Naive B cell (primary cell): ENCODE measurements around the gene PARM1. TPM values are rescaled to one million over a fixed set of nuclear protein-coding genes. Genes with fewer than 3 reads are reported as not detected.
"Not testable (repeated sequence)": the region's sequence is repeated elsewhere in the genome, so short reads cannot be mapped to it uniquely, and the experiment has no call there.

Source experiments
- ATAC-seq, 2 donors: fragments of 150-1000 bp; cut with Tn5 transposase; 2 replicates each; pipeline ENCODE4 v1.10.0; 2021; ENCODE audit warnings: low read depth in 2 of 2, mild to moderate bottlenecking in 2 of 2, moderate library complexity in 2 of 2
- DNase-seq: peaks from one replicate; pipeline ENCODE4 v3.0.0; 2022
- H3K27ac Mint-ChIP-seq, 6 donors: one replicate each; pipeline ENCODE4 v1.8.0; 2020 to 2022; ENCODE audit warnings: mild to moderate bottlenecking in 6 of 6, mixed read lengths in 6 of 6, moderate library complexity in 5 of 6, inconsistent platforms in 2 of 6
- H3K27me3 Mint-ChIP-seq, 3 donors: one replicate each; pipeline ENCODE4 v1.8.0; 2021 to 2022; ENCODE audit warnings: mixed read lengths in 3 of 3, mild to moderate bottlenecking in 1 of 3
- H3K36me3 Mint-ChIP-seq, 2 donors: one replicate each; pipeline ENCODE4 v1.8.0; 2020 to 2022; ENCODE audit warnings: mixed read lengths in 2 of 2, inconsistent platforms in 1 of 2, mild to moderate bottlenecking in 1 of 2
- H3K4me1 Mint-ChIP-seq, 3 donors: one replicate each; pipeline ENCODE4 v1.8.0; 2020 to 2022; ENCODE audit warnings: mixed read lengths in 3 of 3, inconsistent platforms in 1 of 3, mild to moderate bottlenecking in 1 of 3, moderate library complexity in 1 of 3
- H3K4me3 Mint-ChIP-seq, 8 donors: one replicate each; pipeline ENCODE4 v1.8.0; 2020 to 2022; ENCODE audit warnings: mild to moderate bottlenecking in 8 of 8, mixed read lengths in 8 of 8, moderate library complexity in 8 of 8, inconsistent platforms in 2 of 8
- H3K9me3 Mint-ChIP-seq, 7 donors: one replicate each; pipeline ENCODE4 v1.8.0; 2020 to 2022; ENCODE audit warnings: mixed read lengths in 7 of 7, mild to moderate bottlenecking in 5 of 7, inconsistent platforms in 2 of 7, moderate library complexity in 1 of 7
- polyA plus RNA-seq, 6 donors: library from polyadenylated mRNA; unstranded; fragments of 300-500 nt; fragmentation: Illumina TruSeq; gene quantifications; one replicate each; pipeline ENCODE4 v1.2.3, GENCODE V29; 2021; ENCODE audit warnings: low read depth in 6 of 6

Gene PARM1
- polyA plus RNA-seq, 6 donors from 2014 or later: 6.6 to 24.8 (median 13.1) TPM

DNA sequence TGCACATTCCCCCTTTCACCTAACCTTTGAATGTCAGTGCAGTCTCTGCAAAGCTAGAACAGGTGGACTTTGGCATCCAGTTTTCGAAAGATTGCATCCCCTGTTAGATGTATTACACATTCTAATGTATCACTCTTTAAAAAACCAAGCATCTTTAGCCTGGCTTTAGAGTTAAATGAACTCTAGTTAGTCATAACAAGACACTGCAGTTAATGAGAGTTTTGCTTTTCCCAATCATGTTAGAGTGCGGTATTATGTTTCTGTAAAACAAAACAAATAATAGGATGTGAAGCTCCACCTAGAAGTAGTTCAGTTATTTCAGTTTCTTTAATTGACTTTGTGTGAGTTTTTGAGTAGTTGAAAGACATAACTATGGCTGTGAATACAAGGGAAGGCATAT lies 42.2 kb downstream of the PARM1 start:
- ATAC-seq: no peak
- peaks cover 0 to 11% (median 4%) of the 10 kb centered on the region in 3 donors for H3K27me3 Mint-ChIP-seq

DNA sequence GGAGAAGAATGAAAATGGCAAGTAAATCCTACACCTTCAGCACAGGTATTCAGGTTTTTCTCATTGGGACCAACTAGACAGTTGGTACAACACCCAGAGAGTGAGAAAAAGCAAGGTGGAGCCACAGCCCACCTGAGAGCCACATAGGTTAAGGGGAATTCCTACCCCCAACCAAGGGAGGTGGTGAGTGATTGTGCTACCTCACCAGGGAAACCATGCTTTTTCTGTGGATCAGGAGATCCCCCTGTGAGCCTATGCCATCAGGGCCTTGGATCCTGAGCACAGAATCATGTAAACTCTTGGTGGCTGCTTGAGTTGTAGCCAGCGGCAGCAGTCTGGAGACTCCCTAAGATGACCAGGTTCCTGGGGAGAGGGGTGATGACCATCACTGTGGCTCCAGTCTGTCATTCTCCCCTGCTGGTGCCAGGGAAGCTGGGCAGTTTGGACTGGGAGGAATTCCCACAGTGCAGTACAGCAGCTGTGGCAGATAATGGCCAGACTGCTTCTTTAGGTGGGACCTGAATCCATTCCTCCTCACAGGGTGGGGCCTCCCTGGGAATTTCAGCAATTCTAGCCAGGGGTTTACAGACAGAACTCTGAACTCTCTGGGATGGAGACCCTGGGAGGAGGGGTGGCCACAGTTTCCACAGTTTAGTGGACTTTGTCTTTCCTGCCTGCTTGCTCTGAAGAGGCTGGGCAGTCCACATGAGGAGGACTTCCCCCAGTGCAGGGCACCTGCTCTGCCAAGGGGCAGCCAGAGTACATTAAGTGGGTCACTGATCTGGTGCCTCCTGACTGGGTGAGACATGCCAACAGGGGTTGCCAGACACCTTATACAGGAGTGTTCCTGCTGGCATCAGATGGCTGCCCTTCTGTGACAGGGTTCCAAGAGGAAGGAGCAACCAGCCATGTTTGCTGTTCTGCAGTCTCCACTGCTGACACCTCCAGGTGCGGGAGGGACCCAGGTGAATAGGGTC lies 43.2 kb downstream of the PARM1 start:
- H3K27ac Mint-ChIP-seq: peak overlapping the region in 1 of 6 donors; percentile 23
- H3K4me3 Mint-ChIP-seq: no peak overlapping the region
- H3K4me1 Mint-ChIP-seq: no peaks in the 10 kb centered on the region
- peaks cover 22 to 30% of the 10 kb centered on the region in 2 donors for H3K36me3 Mint-ChIP-seq
- ATAC-seq (no peak), DNase-seq (no peak)
- H3K9me3 Mint-ChIP-seq: peaks cover 14 to 56% (median 29%) of the 10 kb centered on the region in 7 donors
- H3K27me3 Mint-ChIP-seq: peaks cover 0 to 11% (median 4%) of the 10 kb centered on the region in 3 donors

More for the DNA sequence above, 42.2 kb downstream of the PARM1 start:
- H3K36me3 Mint-ChIP-seq: peaks cover 19 to 30% of the 10 kb centered on the region in 2 donors
- no peak overlapping the region for H3K4me3 Mint-ChIP-seq
- H3K4me1 Mint-ChIP-seq: peaks cover 3 to 7% (median 6%) of the 10 kb centered on the region in 3 donors
- no peak overlapping the region for H3K27ac Mint-ChIP-seq
- peaks cover 14 to 50% (median 27%) of the 10 kb centered on the region in 7 donors for H3K9me3 Mint-ChIP-seq
- no peak for DNase-seq

DNA sequence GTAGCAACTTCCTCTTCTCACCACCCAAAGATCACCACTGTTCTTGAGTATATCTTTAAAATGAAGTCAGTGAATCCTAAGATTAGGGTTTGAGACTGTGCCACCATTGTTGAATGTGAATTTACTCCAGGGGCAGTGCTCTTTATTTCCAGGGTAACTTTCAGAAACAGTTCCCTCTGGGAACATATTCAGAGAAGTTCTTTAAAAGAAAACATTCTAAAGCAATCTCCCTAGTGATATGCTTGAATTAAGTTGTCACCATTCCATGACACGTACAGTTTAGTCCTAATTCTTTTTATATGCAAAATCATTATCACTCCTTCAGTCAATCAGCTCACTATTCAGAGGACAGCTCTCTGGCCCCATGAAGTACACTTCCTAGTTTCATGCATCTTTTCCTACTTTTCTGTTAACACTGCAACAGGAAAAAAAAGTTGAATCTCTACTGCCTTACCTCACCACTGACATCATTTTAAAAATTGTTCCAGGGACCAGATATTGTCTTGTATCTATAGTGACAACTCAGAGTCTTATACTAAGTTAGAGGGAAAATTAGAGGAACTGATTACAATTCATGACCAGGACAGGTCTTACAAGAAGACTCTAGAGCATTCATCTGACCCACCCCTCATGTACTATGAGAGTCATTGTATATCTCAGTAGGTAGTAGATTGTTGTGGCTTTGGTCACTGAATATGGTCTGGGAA lies 49.8 kb downstream of the PARM1 start:
- Mint-ChIP-seq H3K27me3 (peaks cover 0 to 6% (median 0%) of the 10 kb centered on the region in 3 donors), H3K4me1 (peaks cover 0 to 7% (median 2%) of the 10 kb centered on the region in 3 donors), H3K9me3 (peaks cover 5 to 32% (median 19%) of the 10 kb centered on the region in 7 donors), H3K36me3 (peaks cover 6 to 11% of the 10 kb centered on the region in 2 donors), H3K4me3 (no peak overlapping the region), H3K27ac (peak overlapping the region in 2 of 6 donors; percentile 8 to 18)
- no peak for ATAC-seq
- no peak for DNase-seq

DNA sequence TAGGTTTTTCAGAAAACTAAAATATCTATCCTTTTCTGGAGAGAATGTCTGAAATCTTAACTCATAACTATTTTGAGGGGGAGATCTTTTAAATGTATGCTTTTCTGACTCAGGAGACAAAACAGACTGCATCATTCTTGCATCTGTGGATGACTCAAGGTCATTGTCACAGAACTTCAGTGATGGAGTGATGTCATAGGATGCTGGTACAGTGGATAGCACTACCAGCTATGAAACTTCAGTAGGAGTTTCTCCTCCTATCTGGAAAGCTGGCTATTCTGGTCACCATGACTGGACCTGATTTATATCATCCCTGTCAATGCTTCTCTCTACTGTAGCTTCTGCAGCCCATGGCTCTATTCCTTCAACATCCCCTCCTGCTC lies 50.3 kb downstream of the PARM1 start:
- Mint-ChIP-seq H3K36me3 (peaks cover 6 to 9% of the 10 kb centered on the region in 2 donors), H3K4me1 (peaks cover 2 to 7% (median 3%) of the 10 kb centered on the region in 3 donors), H3K9me3 (peaks cover 5 to 26% (median 15%) of the 10 kb centered on the region in 7 donors), H3K27ac (peak overlapping the region in 1 of 6 donors; percentile 24), H3K4me3 (no peak overlapping the region), H3K27me3 (peaks cover 0 to 6% (median 0%) of the 10 kb centered on the region in 3 donors)
- DNase-seq (no peak), ATAC-seq (no peak)

DNA sequence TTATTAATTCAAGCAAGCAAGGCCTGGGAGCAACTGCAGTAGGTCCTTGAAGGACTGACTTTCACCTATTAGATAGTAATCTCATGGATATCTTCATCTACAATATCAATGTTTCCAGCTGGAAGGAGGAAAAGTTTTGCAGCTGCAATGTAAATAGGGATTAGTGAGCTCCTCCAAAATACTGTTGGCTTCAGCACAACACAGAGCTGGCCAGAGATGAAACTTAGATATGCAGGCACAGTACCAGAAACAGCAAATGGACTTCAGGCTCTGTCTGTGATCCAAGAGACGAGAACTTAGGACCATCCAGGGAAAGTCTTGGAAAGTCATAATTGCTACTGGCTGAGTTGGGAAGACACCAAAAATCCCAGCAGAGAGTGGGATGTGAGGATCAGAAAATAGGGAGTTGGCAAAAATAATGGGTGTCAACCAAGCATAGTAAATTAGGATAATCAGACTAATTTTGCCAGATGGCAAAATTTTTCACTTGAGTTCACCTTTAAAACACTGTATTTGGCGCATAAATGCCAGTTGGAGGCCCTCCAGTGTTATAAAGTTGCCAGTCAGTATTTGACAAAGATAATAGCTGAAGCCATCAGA lies 57.5 kb downstream of the PARM1 start:
- peak overlapping the region in 2 of 6 donors; percentile 36 to 40 for H3K27ac Mint-ChIP-seq
- peaks cover 0 to 4% (median 0%) of the 10 kb centered on the region in 3 donors for H3K4me1 Mint-ChIP-seq
- no peaks in the 10 kb centered on the region for H3K27me3 Mint-ChIP-seq
- peak overlapping the region in 1 of 8 donors; percentile 22 for H3K4me3 Mint-ChIP-seq
- no peak for DNase-seq
- peaks cover 0 to 4% of the 10 kb centered on the region in 2 donors for H3K36me3 Mint-ChIP-seq
- H3K9me3 Mint-ChIP-seq: peaks cover 2 to 14% (median 9%) of the 10 kb centered on the region in 7 donors
- no peak for ATAC-seq

DNA sequence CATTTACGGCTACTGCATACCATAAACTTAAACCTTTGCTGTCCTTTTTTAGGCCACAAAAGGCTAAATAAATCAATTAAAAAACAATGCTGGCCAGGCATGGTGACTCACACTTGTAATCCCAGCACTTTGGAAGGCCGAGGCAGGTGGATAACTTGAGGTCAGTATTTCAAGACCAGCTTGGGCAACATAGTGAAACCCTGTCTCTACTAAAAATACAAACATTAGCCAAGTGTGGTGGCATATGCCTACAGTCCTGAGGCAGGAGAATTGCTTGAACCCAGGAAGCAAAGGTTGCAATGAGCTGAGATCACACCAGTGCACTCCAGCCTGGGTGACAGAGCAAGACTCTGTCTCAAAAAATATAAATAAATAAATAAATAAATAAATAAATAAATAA lies 61.5 kb downstream of the PARM1 start:
- not testable (repeated sequence) for H3K27ac Mint-ChIP-seq, H3K27me3 Mint-ChIP-seq, DNase-seq, ATAC-seq, H3K36me3 Mint-ChIP-seq, H3K4me3 Mint-ChIP-seq
- peaks cover 0 to 14% (median 9%) of the 10 kb centered on the region in 7 donors for H3K9me3 Mint-ChIP-seq
- peaks cover 2 to 12% (median 6%) of the 10 kb centered on the region in 3 donors for H3K4me1 Mint-ChIP-seq

DNA sequence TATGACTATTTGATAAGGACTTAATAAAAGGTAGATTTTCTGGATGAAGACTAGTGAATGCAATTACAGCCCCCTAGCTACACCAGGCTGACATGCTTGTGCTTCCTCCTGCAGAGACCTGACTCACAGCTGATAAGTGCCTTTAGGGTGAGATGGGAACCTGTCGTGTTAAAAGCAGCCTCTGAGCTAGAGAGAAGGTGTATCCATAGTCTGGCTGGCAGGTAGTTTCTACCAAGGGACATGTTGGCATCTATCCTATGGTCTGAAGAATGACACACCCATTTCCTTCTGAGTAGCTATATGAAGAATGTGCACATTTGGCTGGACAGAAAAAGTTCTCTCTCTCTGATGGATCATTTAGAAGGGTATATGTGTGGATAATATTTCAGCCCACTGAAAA lies 64.1 kb downstream of the PARM1 start:
- no peak overlapping the region for H3K4me3 Mint-ChIP-seq
- H3K9me3 Mint-ChIP-seq: peaks cover 0 to 9% (median 3%) of the 10 kb centered on the region in 7 donors
- H3K27me3 Mint-ChIP-seq: peaks cover 0 to 4% (median 0%) of the 10 kb centered on the region in 3 donors
- peaks cover 6 to 15% (median 7%) of the 10 kb centered on the region in 3 donors for H3K4me1 Mint-ChIP-seq
- no peak for ATAC-seq
- DNase-seq: no peak
- H3K27ac Mint-ChIP-seq: no peak overlapping the region
- no peaks in the 10 kb centered on the region for H3K36me3 Mint-ChIP-seq

DNA sequence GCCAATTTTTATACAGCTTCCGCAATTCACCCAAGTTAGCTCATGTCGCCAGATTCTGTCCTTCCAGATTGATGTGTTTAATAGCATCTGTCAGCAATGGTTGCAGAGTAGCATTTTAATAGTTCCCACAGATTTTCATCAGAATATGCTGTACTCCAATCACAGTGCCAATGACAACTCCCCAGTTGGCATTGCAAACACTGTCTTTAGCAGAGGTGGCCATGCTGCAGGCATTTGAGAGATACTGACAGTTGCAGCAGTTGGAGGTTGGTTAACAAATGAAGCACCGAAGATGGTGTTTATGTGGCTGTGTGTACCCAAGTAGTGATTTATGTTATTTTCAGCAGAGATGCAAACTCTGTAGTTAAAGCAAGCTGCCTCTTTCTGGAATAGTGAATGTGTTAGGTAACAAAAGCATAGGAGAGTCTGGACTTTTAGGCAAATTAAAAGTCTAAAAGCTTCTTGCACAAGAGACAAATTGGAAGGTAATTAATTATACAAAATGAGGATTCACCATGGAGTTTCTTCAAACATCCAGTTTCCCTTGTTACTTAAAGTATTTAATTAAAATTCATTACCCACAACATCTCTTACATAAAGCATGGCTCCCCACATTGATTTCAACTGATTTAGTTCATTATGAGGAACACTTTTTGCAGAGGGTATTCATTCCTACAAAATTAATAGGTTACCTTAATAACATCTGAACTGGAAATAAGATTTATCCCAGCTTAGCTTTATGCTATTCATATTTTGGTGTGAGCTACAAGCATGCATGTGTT lies 65.2 kb downstream of the PARM1 start:
- no peaks in the 10 kb centered on the region for H3K36me3 Mint-ChIP-seq
- no peak for DNase-seq
- H3K27ac Mint-ChIP-seq: peak overlapping the region in 1 of 6 donors; percentile 19
- H3K4me3 Mint-ChIP-seq: no peak overlapping the region
- ATAC-seq: no peak
- peaks cover 0 to 5% (median 0%) of the 10 kb centered on the region in 7 donors for H3K9me3 Mint-ChIP-seq
- H3K27me3 Mint-ChIP-seq: peaks cover 0 to 4% (median 0%) of the 10 kb centered on the region in 3 donors
- peaks cover 6 to 15% (median 7%) of the 10 kb centered on the region in 3 donors for H3K4me1 Mint-ChIP-seq

DNA sequence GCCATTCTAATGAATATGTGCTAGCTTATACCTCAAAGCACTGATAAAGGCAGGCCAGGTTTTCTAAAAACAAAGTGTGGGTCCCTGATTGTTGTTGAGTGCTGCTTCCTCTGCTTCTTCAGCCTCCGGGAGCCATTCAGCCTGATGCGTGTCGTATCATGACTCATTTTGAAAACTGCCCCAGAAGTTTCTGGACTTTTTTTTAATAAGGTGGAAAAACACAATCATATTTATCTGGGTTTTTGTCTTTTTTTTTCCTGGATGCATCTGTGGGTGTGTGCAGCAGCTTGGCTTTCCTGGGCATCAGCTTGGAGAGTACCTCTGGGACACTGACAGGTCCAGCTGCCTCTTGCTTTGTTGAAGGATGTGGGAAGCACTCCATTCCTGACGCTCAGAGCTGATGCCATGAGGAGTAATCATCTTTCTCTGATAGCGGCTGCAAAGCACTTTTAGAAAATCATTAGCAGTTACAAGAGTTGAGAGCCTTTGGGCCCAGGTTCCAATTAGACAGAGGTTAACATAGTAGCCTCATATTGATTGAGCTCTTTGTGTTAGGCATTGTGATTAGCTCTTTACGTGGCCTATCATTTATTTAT lies 66.9 kb downstream of the PARM1 start:
- H3K4me3 Mint-ChIP-seq: no peak overlapping the region
- no peak for DNase-seq
- H3K4me1 Mint-ChIP-seq: peaks cover 11 to 23% (median 12%) of the 10 kb centered on the region in 3 donors
- H3K27ac Mint-ChIP-seq: peak overlapping the region in 2 of 6 donors; percentile 6 to 36
- H3K9me3 Mint-ChIP-seq: peaks cover 0 to 3% (median 0%) of the 10 kb centered on the region in 7 donors
- peaks cover 0 to 4% (median 0%) of the 10 kb centered on the region in 3 donors for H3K27me3 Mint-ChIP-seq
- H3K36me3 Mint-ChIP-seq: peaks cover 0 to 6% of the 10 kb centered on the region in 2 donors
- no peak for ATAC-seq

DNA sequence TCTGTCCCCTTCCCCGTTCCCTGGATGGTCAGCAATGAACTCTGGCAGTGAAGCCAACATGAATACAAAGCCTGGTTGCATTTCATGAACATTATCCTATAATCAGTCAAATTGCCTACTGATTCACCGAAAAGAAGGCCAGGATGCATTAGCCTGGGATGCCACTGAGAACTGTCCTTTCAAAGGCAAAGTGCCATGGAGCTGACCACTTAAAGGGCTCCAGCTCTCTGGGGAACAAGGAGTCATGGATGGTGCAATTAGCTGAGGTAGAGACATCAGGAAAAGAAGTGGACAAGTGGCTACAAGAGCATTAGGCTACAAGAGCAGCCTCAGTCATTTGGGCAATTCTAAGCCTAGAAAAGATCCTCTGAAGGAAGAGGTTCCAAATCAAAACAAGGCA lies 69.0 kb downstream of the PARM1 start:
- Mint-ChIP-seq H3K9me3 (peaks cover 0 to 12% (median 5%) of the 10 kb centered on the region in 7 donors), H3K36me3 (peaks cover 6 to 9% of the 10 kb centered on the region in 2 donors), H3K4me1 (peaks cover 9 to 18% (median 12%) of the 10 kb centered on the region in 3 donors), H3K27me3 (peaks cover 0 to 4% (median 0%) of the 10 kb centered on the region in 3 donors), H3K4me3 (peak overlapping the region in 1 of 8 donors; percentile 25), H3K27ac (no peak overlapping the region)
- no peak for DNase-seq
- no peak for ATAC-seq

DNA sequence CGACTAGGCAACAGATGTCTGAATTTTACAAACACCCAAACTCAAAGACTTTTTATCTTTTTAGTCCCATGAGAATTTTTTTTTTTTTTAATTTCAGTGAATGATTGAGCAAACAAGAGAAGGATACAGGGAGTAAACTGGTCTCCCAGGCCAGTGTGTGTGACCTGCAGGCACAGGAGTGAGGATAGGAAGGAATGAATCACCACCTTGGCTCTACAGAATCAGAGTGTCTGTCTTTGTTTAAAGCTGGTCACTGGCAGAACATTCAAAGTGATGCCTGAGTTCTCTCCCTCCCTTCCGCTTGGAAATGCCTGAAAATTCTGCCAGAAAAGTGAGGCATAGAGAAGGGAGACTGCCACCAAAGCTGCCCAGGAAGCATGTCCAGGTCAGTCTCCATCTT lies 69.5 kb downstream of the PARM1 start:
- peaks cover 9 to 18% (median 12%) of the 10 kb centered on the region in 3 donors for H3K4me1 Mint-ChIP-seq
- no peak overlapping the region for H3K27ac Mint-ChIP-seq
- H3K9me3 Mint-ChIP-seq: peaks cover 2 to 17% (median 7%) of the 10 kb centered on the region in 7 donors
- peak overlapping the region in 1 of 8 donors; percentile 25 for H3K4me3 Mint-ChIP-seq
- DNase-seq (no peak), ATAC-seq (no peak)
- H3K27me3 Mint-ChIP-seq: peaks cover 0 to 4% (median 0%) of the 10 kb centered on the region in 3 donors
- peaks cover 9 to 13% of the 10 kb centered on the region in 2 donors for H3K36me3 Mint-ChIP-seq

DNA sequence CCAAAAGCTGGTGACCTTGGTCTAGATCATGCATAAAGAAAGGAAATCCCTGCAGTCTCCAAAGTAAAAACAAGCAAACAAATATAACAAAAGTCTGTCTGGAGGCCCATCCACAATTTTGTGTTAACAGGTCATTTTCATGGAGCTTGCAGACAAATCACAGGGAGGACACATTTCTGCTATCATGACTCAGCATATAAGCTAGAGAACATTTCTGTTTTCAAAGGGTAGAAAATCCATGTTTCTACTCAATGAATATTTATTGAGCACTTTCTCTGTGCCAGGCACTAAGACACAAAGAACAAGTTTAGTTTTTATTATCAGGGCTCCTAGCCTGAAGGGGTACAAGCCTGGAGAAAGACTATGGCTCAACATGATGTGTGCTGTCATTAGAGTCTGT lies 71.1 kb downstream of the PARM1 start:
- no peak for ATAC-seq
- H3K36me3 Mint-ChIP-seq: peaks cover 16 to 19% of the 10 kb centered on the region in 2 donors
- no peaks in the 10 kb centered on the region for H3K27me3 Mint-ChIP-seq
- H3K27ac Mint-ChIP-seq: peak overlapping the region in 1 of 6 donors; percentile 12
- peaks cover 7 to 14% (median 9%) of the 10 kb centered on the region in 3 donors for H3K4me1 Mint-ChIP-seq
- no peak overlapping the region for H3K4me3 Mint-ChIP-seq
- peaks cover 5 to 24% (median 14%) of the 10 kb centered on the region in 7 donors for H3K9me3 Mint-ChIP-seq
- DNase-seq: no peak
